GM12878 (cell line): Measurements from ENCODE around the gene LRRC27. TPM values are rescaled to one million over a fixed set of nuclear protein-coding genes. Genes with fewer than 3 reads are reported as not detected.
"Not testable (repeated sequence)": the region's sequence is repeated elsewhere in the genome, so short reads cannot be mapped to it uniquely, and the experiment has no call there.

Experiments used
- ATAC-seq: fragments of 200-7000 bp; cut with Tn5 transposase; 3 replicates; pipeline ENCODE4 v1.9.1; 2020; ENCODE audit warnings: mild to moderate bottlenecking, moderate library complexity
- BruUV-seq: library from RNA; stranded (reverse); fragments of 400-500 nt; replicated peaks from 2 replicates; lab custom pipeline; 2021; lab: Mats Ljungman, UMichigan
- CTCF ChIA-PET: fragments of 300-600 bp; sonication (Branson Sonifier 250); formaldehyde crosslinking; extraction: SDS; loops from one replicate; lab custom pipeline; 2021; ENCODE audit warnings: inconsistent platforms; lab: Yijun Ruan, JAX
- POLR2A ChIA-PET: fragments of 350-600 bp; formaldehyde crosslinking; extraction: SDS; loops from one replicate; lab custom pipeline; 2021; ENCODE audit warnings: inconsistent platforms; lab: Charles Lee
- RAD21 ChIA-PET: fragments of 300-600 bp; sonication (Branson Sonifier 250); formaldehyde crosslinking; loops from one replicate; lab custom pipeline; 2023; ENCODE audit warnings: antibody characterized with exemption; ENCODE audit not compliant: unreplicated experiment; lab: Charles Lee
- SMC1A ChIA-PET: fragments of 300-600 bp; sonication (Branson Sonifier 250); formaldehyde crosslinking; loops from one replicate; lab custom pipeline; 2023; ENCODE audit not compliant: unreplicated experiment, uncharacterized antibody; lab: Charles Lee
- DNase-seq: peaks from one replicate; pipeline ENCODE4 v3.0.0-alpha.2; 2011; ENCODE audit warnings: low read depth, low spot score
- FAIRE-seq: peaks from 3 replicates; lab custom pipeline; 2011; peaks lifted over from hg19 to GRCh38; lab: Jason Lieb, UNC
- H2AFZ ChIP-seq: 2 replicates; pipeline ENCODE4 v1.6.0; 2011; ENCODE audit warnings: low read depth, low read length, control low read depth; ENCODE audit not compliant: control insufficient read depth
- H3K27ac ChIP-seq: 2 replicates; pipeline ENCODE4 v1.5.1; 2011; ENCODE audit warnings: control low read depth; ENCODE audit not compliant: control insufficient read depth, insufficient read depth
- H3K27me3 ChIP-seq, 2 experiments: replicated peaks in 1 of 2; 2 replicates each; pipeline versions ENCODE4 v1.6.0 to v1.6.1; 2011; ENCODE audit warnings: low read length in 1 of 2; ENCODE audit not compliant: control insufficient read depth in 2 of 2, insufficient read depth in 2 of 2
- H3K36me3 ChIP-seq, 2 experiments: 2 replicates each; pipeline ENCODE4 v1.5.1; 2011; ENCODE audit warnings: low read length in 1 of 2; ENCODE audit not compliant: control insufficient read depth in 2 of 2, insufficient read depth in 2 of 2
- H3K4me1 ChIP-seq: 2 replicates; pipeline ENCODE4 v1.6.1; 2011; ENCODE audit warnings: mild to moderate bottlenecking, low read length, moderate library complexity, mixed read lengths; ENCODE audit not compliant: control insufficient read depth, insufficient read depth
- H3K4me2 ChIP-seq: 2 replicates; pipeline ENCODE4 v1.6.0; 2011; ENCODE audit warnings: control low read depth; ENCODE audit not compliant: control insufficient read depth, insufficient read depth
- H3K4me3 ChIP-seq: fragments of 200-600 bp; sonication (generic); 2 replicates; pipeline ENCODE4 v1.5.1; 2016
- H3K79me2 ChIP-seq: 2 replicates; pipeline ENCODE4 v1.6.0; 2011; ENCODE audit warnings: low read length; ENCODE audit not compliant: control insufficient read depth, insufficient read depth
- H3K9ac ChIP-seq: 2 replicates; pipeline ENCODE4 v1.8.0; 2011; ENCODE audit warnings: low read length, control low read depth, mixed read lengths; ENCODE audit not compliant: control insufficient read depth, insufficient read depth
- H3K9me3 ChIP-seq: replicated peaks from 3 replicates; pipeline ENCODE4 v1.5.1; 2011; ENCODE audit warnings: mild to moderate bottlenecking, low read length; ENCODE audit not compliant: control insufficient read depth, insufficient read depth
- H4K20me1 ChIP-seq: 2 replicates; pipeline ENCODE4 v1.6.0; 2011; ENCODE audit not compliant: control insufficient read depth, insufficient read depth
- EED ChIP-seq: sonication (generic); IDR thresholded peaks from 2 replicates; pipeline ENCODE4 v1.6.1; 2016; ENCODE audit warnings: antibody characterized with exemption, low read depth
- HCFC1 ChIP-seq: fragments of 150-350 bp; IDR thresholded peaks from 2 replicates; pipeline ENCODE4 v1.6.1; 2014; ENCODE audit warnings: low read length
- KAT2A ChIP-seq: conservative IDR thresholded peaks from 2 replicates; pipeline ENCODE4 v1.6.1; 2011; ENCODE audit warnings: low read depth, low read length; ENCODE audit not compliant: control insufficient read depth
- NBN ChIP-seq: fragments of 450-650 bp; IDR thresholded peaks from 2 replicates; pipeline ENCODE4 v1.6.1; 2016
- NR2C1 ChIP-seq: fragments of 450-650 bp; IDR thresholded peaks from 2 replicates; pipeline ENCODE4 v1.6.1; 2017; ENCODE audit warnings: antibody characterized with exemption, mild to moderate bottlenecking, moderate library complexity
- POLR2A ChIP-seq: IDR thresholded peaks from 2 replicates; pipeline ENCODE4 v1.6.1; 2011; ENCODE audit warnings: low read depth, mild to moderate bottlenecking, low read length
- RB1 ChIP-seq: fragments of 450-650 bp; formaldehyde crosslinking; IDR thresholded peaks from 2 replicates; pipeline ENCODE4 v1.6.1; 2017; ENCODE audit warnings: mild to moderate bottlenecking, borderline replicate concordance
- SIN3A ChIP-seq: IDR thresholded peaks from 2 replicates; pipeline ENCODE4 v1.6.1; 2012; ENCODE audit warnings: low read depth, low read length, improper control_type of control experiment
- SREBF1 ChIP-seq: IDR thresholded peaks from 2 replicates; pipeline ENCODE4 v1.6.1; 2012; ENCODE audit warnings: mild to moderate bottlenecking, low read length
- ZNF217 ChIP-seq: fragments of 450-650 bp; IDR thresholded peaks from 2 replicates; pipeline ENCODE4 v1.6.1; 2017; ENCODE audit warnings: antibody characterized with exemption, mild to moderate bottlenecking
- ZNF274 ChIP-seq: IDR thresholded peaks from one replicate; pipeline ENCODE4 v1.8.0; 2011; ENCODE audit not compliant: insufficient read length, insufficient read depth
- ZNF622 ChIP-seq: fragments of 450-650 bp; IDR thresholded peaks from 2 replicates; pipeline ENCODE4 v1.6.1; 2017; ENCODE audit warnings: mild to moderate bottlenecking, inconsistent platforms
- WGBS: methylation state at CpG from one replicate; pipeline ENCODE4 v1.1.6; 2016; ENCODE audit warnings: low lambda C conversion rate; ENCODE audit not compliant: insufficient replicate concordance, insufficient coverage; ENCODE audit errors: missing lambda C conversion rate; 5-methylcytosine and 5-hydroxymethylcytosine counted together
- in situ Hi-C: fragments of 300-500 bp; cut with MboI; formaldehyde crosslinking; loops from 9 replicates; pipeline ENCODE4 v1.14.3; 2018; ENCODE audit warnings: mixed read lengths
- intact Hi-C: fragments of 100-400 bp; cut with micrococcal nuclease; formaldehyde crosslinking; loops from one replicate; pipeline ENCODE4 v1.14.2; 2022; ENCODE audit not compliant: unreplicated experiment
- polyA plus RNA-seq, 11 experiments: library from polyadenylated mRNA; depleted of rRNA in 4 of 11; unstranded in 6 of 11; stranded (reverse) in 5 of 11; fragments of >200 nt; fragmentation: Nextera tagmentation in 4 of 11; fragmentation: Illumina TruSeq in 1 of 11; extraction: Ambion mirVana in 4 of 11; extraction: Trizol in 1 of 11; gene quantifications; 1 replicate in 1 of 11; 2 replicates in 10 of 11; pipeline versions ENCODE4 v1.2.1 to v1.2.3, GENCODE V29; 2011 to 2016; ENCODE audit warnings: inconsistent platforms in 2 of 11, missing spikeins in 2 of 11, low read depth in 1 of 11
- total RNA-seq, 4 experiments: library from RNA; depleted of rRNA in 3 of 4; stranded (reverse); fragments of >200 nt in 3 of 4; fragmentation: Illumina TruSeq in 1 of 4; extraction: Trizol in 1 of 4; gene quantifications; 2 replicates each; pipeline versions ENCODE4 v1.2.1 to v1.2.3, GENCODE V29; 2013 to 2021
- TF ChIP-seq, protein P1 (sequence below): fragments of 450-650 bp; IDR thresholded peaks from 2 replicates; pipeline ENCODE4 v1.6.1; 2016; ENCODE audit warnings: mild to moderate bottlenecking

The LRRC27 gene
- total and polyA plus RNA-seq, 10 of the 15 experiments (the other 5 are each of a cell fraction or from before 2014, with no cell fraction given), result 0.48 to 6.9 (median 4.7) TPM

DNA sequence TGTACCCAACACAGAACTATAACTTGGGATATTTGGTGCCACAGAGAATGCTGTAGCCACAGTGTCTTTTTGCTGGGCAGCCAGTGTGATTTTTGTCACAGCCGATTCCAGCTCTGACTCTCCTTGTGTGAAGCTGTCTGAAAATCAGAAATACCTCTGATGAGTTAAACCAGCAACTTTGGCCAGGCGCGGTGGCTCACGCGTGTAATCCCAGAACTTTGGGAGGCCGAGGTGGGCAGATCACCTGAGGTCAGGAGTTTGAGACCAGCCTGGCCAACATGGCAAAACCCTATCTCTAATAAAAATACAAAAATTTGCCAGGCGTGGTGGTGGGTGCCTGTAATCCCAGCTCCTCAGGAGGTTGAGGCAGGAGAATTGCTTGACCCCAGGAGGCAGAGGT is 5.9 kb downstream of the LRRC27 start:
- H3K27me3 ChIP-seq, H3K9ac ChIP-seq, BruUV-seq, H2AFZ ChIP-seq, POLR2A ChIA-PET, H3K9me3 ChIP-seq, ATAC-seq, RAD21 ChIA-PET, H3K79me2 ChIP-seq, H4K20me1 ChIP-seq, DNase-seq, FAIRE-seq, H3K4me2 ChIP-seq, intact Hi-C loops, H3K36me3 ChIP-seq, H3K4me1 ChIP-seq, H3K4me3 ChIP-seq, CTCF ChIA-PET, H3K27ac ChIP-seq: not testable (repeated sequence)
- in situ Hi-C loops, result loop anchor here (10.0 kb wide), 1 partner anchor 433 kb away; the partner anchor contains the start of gene PPP2R2D
- WGBS, result 91% methylated on average over 7 of the region's 7 CpGs
- SMC1A ChIA-PET, result interaction anchor here (0.6 kb wide), 1 partner anchor 60 kb away, joined by 3 read pairs; no protein-coding TSS in a partner anchor

DNA sequence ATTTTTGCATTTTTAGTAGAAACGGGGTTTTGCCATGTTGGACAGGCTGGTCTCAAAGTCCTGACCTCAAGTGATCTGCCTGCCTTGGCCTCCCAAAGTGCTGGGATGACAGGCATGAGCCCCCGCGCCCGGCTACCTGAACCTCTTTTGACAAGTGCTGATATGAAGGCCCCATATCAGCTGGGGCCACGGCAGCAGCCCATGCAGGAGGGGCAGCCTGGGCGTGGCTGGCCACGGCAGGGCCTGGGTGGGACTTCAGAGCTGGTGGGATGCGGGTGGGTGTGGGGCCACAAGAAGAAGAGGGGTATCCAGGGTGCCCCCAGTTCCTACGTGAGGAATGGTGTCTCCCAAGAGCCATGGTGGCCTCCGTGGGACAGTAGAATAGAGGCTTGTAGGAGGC is 6.9 kb downstream of the LRRC27 start:
- WGBS, result 90% methylated on average over 10 of the region's 10 CpGs
- ATAC-seq (no peak), DNase-seq (no peak)
- no peak overlapping the region for H3K4me2 ChIP-seq
- ChIA-PET SMC1A (no interaction called here), POLR2A (no interaction called here), CTCF (no interaction called here), RAD21 (no interaction called here)
- no peak overlapping the region for H3K4me3 ChIP-seq
- no peaks in the 10 kb centered on the region for H3K27me3 ChIP-seq
- no peaks in the 10 kb centered on the region for H3K9me3 ChIP-seq
- H4K20me1 ChIP-seq, result no peaks in the 10 kb centered on the region
- no peaks in the 10 kb centered on the region for H3K79me2 ChIP-seq
- no TSS peak for BruUV-seq
- H3K36me3 ChIP-seq, result no peaks in the 10 kb centered on the region; a peak in 1 of 4 replicates
- intact Hi-C loops (no loop called here), in situ Hi-C loops (loop anchor here (10.0 kb wide), 1 partner anchor 434 kb away; the partner anchor contains the start of gene PPP2R2D)
- H3K4me1 ChIP-seq, result peaks cover 7% of the 10 kb centered on the region
- H2AFZ ChIP-seq, result no peak overlapping the region
- TF ChIP-seq, protein P1, sequence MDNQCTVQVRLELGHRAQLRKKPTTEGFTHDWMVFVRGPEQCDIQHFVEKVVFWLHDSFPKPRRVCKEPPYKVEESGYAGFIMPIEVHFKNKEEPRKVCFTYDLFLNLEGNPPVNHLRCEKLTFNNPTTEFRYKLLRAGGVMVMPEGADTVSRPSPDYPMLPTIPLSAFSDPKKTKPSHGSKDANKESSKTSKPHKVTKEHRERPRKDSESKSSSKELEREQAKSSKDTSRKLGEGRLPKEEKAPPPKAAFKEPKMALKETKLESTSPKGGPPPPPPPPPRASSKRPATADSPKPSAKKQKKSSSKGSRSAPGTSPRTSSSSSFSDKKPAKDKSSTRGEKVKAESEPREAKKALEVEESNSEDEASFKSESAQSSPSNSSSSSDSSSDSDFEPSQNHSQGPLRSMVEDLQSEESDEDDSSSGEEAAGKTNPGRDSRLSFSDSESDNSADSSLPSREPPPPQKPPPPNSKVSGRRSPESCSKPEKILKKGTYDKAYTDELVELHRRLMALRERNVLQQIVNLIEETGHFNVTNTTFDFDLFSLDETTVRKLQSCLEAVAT, result no peak
- TF ChIP-seq NR2C1 (no peak), ZNF217 (no peak), SIN3A (no peak), ZNF274 (no peak), NBN (no peak), EED (no peak), HCFC1 (no peak), KAT2A (no peak), RB1 (no peak), SREBF1 (no peak), POLR2A (no peak), ZNF622 (no peak)
- TF ChIP-seq, all 136 proteins: peak for 0
- no peak for FAIRE-seq
- H3K27ac ChIP-seq, result no peak overlapping the region
- no peak overlapping the region for H3K9ac ChIP-seq
